ENCODE measurements around the gene PCED1B. TPM values are rescaled to one million over a fixed set of nuclear protein-coding genes. Genes with fewer than 3 reads are reported as not detected.

PCED1B gene
- total and polyA plus RNA-seq, 8 donors, result 0.60 to 8.1 (median 1.3) TPM

- intact Hi-C loops (cut with DNase I), result no loop called here
- Histone ChIP-seq H3K4me1 (no peaks in the 10 kb centered on the region), H3K27ac (no peak overlapping the region), H3K36me3 (no peaks in the 10 kb centered on the region), H3K27me3 (no peaks in the 10 kb centered on the region), H3K4me3 (no peak overlapping the region), H3K9me3 (no peaks in the 10 kb centered on the region)
- no peak for DNase-seq
- no peak for ATAC-seq
- TF ChIP-seq CTCF (IDR thresholded peaks at IDR 0.05), result no peak
Observed at GRCh38 chr12:47120736-47121135, 41.3 kb downstream of the PCED1B start.

DNA sequence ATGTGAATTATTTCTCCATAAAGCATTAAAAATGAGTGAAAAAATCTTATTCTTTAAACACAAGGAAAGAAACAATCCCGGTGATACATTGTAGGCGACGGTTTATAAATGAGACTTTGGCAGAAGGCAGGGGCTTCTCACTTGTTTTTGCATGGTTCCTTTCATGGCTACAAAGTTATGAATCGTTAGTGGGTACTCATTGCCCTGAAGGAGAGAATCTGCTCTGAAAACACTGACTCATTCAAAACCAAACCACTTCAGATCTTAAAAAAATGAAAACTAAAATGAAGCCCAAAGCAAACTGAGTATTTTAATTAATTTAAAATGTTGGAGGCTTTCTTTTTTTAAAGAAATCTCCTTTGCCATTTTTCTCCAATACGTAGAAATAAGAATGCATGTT, 41.7 kb downstream of the PCED1B start:
- no peak overlapping the region for H3K4me3 ChIP-seq
- H3K9me3 ChIP-seq, result no peaks in the 10 kb centered on the region
- intact Hi-C loops (cut with DNase I), result no loop called here
- H3K27me3 ChIP-seq, result no peaks in the 10 kb centered on the region
- no peaks in the 10 kb centered on the region for H3K4me1 ChIP-seq
- ATAC-seq, result no peak
- no peak overlapping the region for H3K27ac ChIP-seq
- no peak for TF ChIP-seq CTCF (IDR thresholded peaks at IDR 0.05)
- DNase-seq, result no peak
- H3K36me3 ChIP-seq, result no peaks in the 10 kb centered on the region

- no peak for TF ChIP-seq CTCF (IDR thresholded peaks at IDR 0.05)
- no peak overlapping the region for H3K27ac ChIP-seq
- no peaks in the 10 kb centered on the region for H3K36me3 ChIP-seq
- no peak overlapping the region for H3K4me3 ChIP-seq
- DNase-seq (no peak), ATAC-seq (no peak)
- no peaks in the 10 kb centered on the region for H3K4me1 ChIP-seq
- intact Hi-C loops (cut with DNase I), result no loop called here
- no peaks in the 10 kb centered on the region for H3K9me3 ChIP-seq
- H3K27me3 ChIP-seq, result no peaks in the 10 kb centered on the region
Observed at GRCh38 chr12:47122602-47123001, 43.2 kb downstream of the PCED1B start.

DNA sequence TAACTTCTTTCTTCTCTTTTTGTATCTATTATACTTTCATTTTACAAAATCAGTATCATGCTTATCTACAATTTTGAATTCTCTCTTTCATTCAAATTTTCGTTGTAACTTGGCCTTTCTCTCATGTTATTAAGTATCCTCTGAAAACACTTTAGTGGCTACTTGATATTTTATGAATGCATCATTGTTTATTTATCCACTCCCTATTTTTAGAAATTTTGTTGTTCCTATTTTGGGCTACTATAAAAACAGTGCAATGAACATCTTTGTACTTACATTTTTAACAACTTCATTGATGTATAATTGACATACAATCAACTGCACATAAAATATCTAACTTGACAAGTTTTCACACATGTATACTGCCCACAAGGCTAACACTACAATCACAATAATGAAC, 44.3 kb downstream of the PCED1B start:
- ATAC-seq, result no peak

DNA sequence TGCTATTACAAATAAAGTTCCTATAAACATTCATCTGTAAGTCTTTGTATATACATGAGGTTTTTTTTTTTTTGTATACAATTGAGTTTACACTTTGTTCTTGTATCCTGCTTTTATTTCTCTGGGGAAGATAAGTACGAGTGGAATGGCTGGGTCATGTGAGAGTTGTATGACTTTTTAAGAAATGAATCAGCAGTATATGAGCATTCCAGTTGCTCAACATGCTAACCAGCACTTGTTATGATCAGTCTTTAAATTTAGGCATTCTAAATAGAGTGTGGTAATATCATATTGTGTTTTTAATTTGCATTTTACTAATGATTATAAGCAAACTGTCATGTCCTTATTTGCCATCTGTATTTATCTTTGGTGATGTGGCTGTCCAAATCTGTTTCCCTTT, 45.0 kb downstream of the PCED1B start:
- DNase-seq (no peak), ATAC-seq (no peak)
- TF ChIP-seq CTCF (IDR thresholded peaks at IDR 0.05), result no peak
- Histone ChIP-seq H3K36me3 (no peaks in the 10 kb centered on the region), H3K4me1 (no peaks in the 10 kb centered on the region), H3K27ac (no peak overlapping the region), H3K27me3 (no peaks in the 10 kb centered on the region), H3K9me3 (no peaks in the 10 kb centered on the region), H3K4me3 (no peak overlapping the region)
- intact Hi-C loops (cut with DNase I), result no loop called here

More for the DNA sequence above, 44.3 kb downstream of the PCED1B start:
- Histone ChIP-seq H3K4me3 (no peak overlapping the region), H3K27me3 (no peaks in the 10 kb centered on the region), H3K27ac (no peak overlapping the region), H3K9me3 (no peaks in the 10 kb centered on the region), H3K4me1 (no peaks in the 10 kb centered on the region), H3K36me3 (no peaks in the 10 kb centered on the region)
- DNase-seq, result no peak
- TF ChIP-seq CTCF (IDR thresholded peaks at IDR 0.05), result no peak
- intact Hi-C loops (cut with DNase I), result no loop called here
